DND-41 (cell line): Measurements from ENCODE around the gene SUMF1.
"Not testable (repeated sequence)": the region's sequence is repeated elsewhere in the genome, so short reads cannot be mapped to it uniquely, and the experiment has no call there.

Source experiments
- ATAC-seq: fragments of 200-7000 bp; cut with Tn5 transposase; 3 replicates; pipeline ENCODE4 v1.9.1; 2021; ENCODE audit warnings: low read depth; ENCODE audit not compliant: insufficient read depth
- DNase-seq: peaks from one replicate; pipeline ENCODE4 v3.0.0-alpha.2; 2020
- H2AFZ ChIP-seq: 2 replicates; pipeline ENCODE4 v1.6.0; 2012; ENCODE audit warnings: low read depth, low read length
- H3K27ac ChIP-seq: 2 replicates; pipeline ENCODE4 v1.5.1; 2012; ENCODE audit warnings: low read length, inconsistent platforms
- H3K27me3 ChIP-seq: fragments of 200-600 bp; sonication (generic); 2 replicates; pipeline ENCODE4 v1.6.0; 2012; ENCODE audit warnings: low read length, mild to moderate bottlenecking, inconsistent platforms; ENCODE audit not compliant: insufficient read depth, poor library complexity
- H3K36me3 ChIP-seq: 2 replicates; pipeline ENCODE4 v1.5.1; 2012; ENCODE audit warnings: low read length, inconsistent platforms; ENCODE audit not compliant: insufficient read depth
- H3K4me1 ChIP-seq: 2 replicates; pipeline ENCODE4 v1.5.1; 2012; ENCODE audit warnings: mild to moderate bottlenecking, low read length; ENCODE audit not compliant: insufficient read depth
- H3K4me2 ChIP-seq: 2 replicates; pipeline ENCODE4 v1.6.0; 2012; ENCODE audit warnings: mild to moderate bottlenecking, moderate library complexity, low read length, inconsistent platforms; ENCODE audit not compliant: insufficient read depth
- H3K4me3 ChIP-seq, 2 experiments: fragments of 200-600 bp in 1 of 2; shearing (Covaris generic) in 1 of 2; 2 replicates each; pipeline ENCODE4 v1.5.1; 2012 to 2016; ENCODE audit warnings: inconsistent platforms in 2 of 2, low read length in 2 of 2, mild to moderate bottlenecking in 2 of 2, low read depth in 1 of 2, moderate library complexity in 1 of 2
- H3K79me2 ChIP-seq: 2 replicates; pipeline ENCODE4 v1.6.0; 2012; ENCODE audit warnings: low read length, inconsistent platforms; ENCODE audit not compliant: insufficient read depth
- H3K9ac ChIP-seq: 2 replicates; pipeline ENCODE4 v1.6.0; 2012; ENCODE audit warnings: low read depth, mild to moderate bottlenecking, inconsistent platforms, low read length, moderate library complexity
- H3K9me3 ChIP-seq: 2 replicates; pipeline ENCODE4 v1.5.1; 2012; ENCODE audit warnings: low read length, moderate library complexity, mild to moderate bottlenecking, inconsistent platforms; ENCODE audit not compliant: insufficient read depth, severe bottlenecking
- H4K20me1 ChIP-seq: 2 replicates; pipeline ENCODE4 v1.6.0; 2012; ENCODE audit warnings: low read length; ENCODE audit not compliant: insufficient read depth
- EZH2 ChIP-seq: IDR thresholded peaks from 3 replicates; pipeline ENCODE4 v1.6.1; 2012; ENCODE audit warnings: borderline replicate concordance, low read depth, mild to moderate bottlenecking, moderate library complexity, low read length, inconsistent platforms; ENCODE audit not compliant: severe bottlenecking
- TF ChIP-seq, protein P1 (sequence below): IDR thresholded peaks from 2 replicates; pipeline ENCODE4 v1.5.1; 2012; ENCODE audit warnings: borderline replicate concordance, low read length, moderate library complexity, mild to moderate bottlenecking; ENCODE audit not compliant: poor library complexity, severe bottlenecking; ENCODE audit errors: extremely low read depth

The SUMF1 gene

DNA sequence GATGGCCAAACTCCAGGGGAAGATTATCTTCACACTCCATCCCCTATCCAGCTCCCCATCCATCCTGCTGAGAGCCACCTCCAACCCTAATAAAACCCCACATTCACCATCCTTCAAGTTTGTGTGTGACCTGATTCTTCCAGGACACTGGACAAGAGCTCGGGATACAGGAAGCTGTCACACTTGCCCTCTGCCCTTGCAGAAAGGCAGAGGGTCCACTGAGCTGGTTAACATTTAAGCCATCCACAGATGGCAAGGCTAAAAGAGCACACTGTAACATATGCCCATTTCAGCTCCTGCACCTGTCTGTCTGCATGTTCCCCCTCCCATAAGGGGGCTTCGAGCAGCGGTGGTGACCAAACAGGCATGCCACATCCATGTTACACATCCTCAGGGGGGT, 134.1 kb downstream of the SUMF1 start:
- H2AFZ ChIP-seq, result no peak overlapping the region
- H3K4me1 ChIP-seq, result no peaks in the 10 kb centered on the region
- no peaks in the 10 kb centered on the region for H3K27me3 ChIP-seq
- DNase-seq, result no peak
- no peak overlapping the region for H3K9ac ChIP-seq
- no peak overlapping the region for H3K4me2 ChIP-seq
- H3K79me2 ChIP-seq, result no peaks in the 10 kb centered on the region
- H3K27ac ChIP-seq, result no peak overlapping the region
- H3K4me3 ChIP-seq, result no peak overlapping the region
- no peak for TF ChIP-seq EZH2
- TF ChIP-seq, protein P1, sequence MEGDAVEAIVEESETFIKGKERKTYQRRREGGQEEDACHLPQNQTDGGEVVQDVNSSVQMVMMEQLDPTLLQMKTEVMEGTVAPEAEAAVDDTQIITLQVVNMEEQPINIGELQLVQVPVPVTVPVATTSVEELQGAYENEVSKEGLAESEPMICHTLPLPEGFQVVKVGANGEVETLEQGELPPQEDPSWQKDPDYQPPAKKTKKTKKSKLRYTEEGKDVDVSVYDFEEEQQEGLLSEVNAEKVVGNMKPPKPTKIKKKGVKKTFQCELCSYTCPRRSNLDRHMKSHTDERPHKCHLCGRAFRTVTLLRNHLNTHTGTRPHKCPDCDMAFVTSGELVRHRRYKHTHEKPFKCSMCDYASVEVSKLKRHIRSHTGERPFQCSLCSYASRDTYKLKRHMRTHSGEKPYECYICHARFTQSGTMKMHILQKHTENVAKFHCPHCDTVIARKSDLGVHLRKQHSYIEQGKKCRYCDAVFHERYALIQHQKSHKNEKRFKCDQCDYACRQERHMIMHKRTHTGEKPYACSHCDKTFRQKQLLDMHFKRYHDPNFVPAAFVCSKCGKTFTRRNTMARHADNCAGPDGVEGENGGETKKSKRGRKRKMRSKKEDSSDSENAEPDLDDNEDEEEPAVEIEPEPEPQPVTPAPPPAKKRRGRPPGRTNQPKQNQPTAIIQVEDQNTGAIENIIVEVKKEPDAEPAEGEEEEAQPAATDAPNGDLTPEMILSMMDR, result no peak
- ATAC-seq, result no peak
- H3K9me3 ChIP-seq, result peaks cover 11% of the 10 kb centered on the region
- H4K20me1 ChIP-seq, result no peaks in the 10 kb centered on the region
- no peaks in the 10 kb centered on the region for H3K36me3 ChIP-seq

DNA sequence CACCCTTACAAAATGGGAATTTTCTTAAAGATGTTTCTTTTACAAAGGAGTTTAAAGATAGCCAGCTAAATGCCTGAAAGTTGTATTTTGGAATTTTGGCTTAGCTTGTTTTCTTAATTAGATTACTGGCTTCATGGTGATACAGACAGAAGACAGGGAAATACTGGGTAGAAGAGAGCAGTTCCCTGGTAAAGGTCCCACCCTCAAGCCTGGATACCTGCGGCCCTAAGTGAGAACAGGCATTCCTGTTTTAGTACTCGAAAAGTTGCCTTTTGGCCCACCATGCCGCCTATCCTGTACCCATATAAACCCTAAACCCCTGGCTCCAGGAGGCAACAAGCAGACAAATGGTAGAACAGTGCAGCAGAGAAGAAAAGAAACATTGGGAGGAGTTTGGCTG, 134.5 kb downstream of the SUMF1 start:
- Histone ChIP-seq H3K36me3 (no peaks in the 10 kb centered on the region), H3K9me3 (peaks cover 15% of the 10 kb centered on the region), H2AFZ (no peak overlapping the region), H3K9ac (no peak overlapping the region), H4K20me1 (no peaks in the 10 kb centered on the region), H3K27me3 (no peaks in the 10 kb centered on the region), H3K4me2 (no peak overlapping the region), H3K4me1 (no peaks in the 10 kb centered on the region), H3K4me3 (no peak overlapping the region), H3K79me2 (no peaks in the 10 kb centered on the region), H3K27ac (no peak overlapping the region)
- ATAC-seq, result no peak
- TF ChIP-seq, protein P1, result no peak
- no peak for TF ChIP-seq EZH2
- DNase-seq, result no peak

DNA sequence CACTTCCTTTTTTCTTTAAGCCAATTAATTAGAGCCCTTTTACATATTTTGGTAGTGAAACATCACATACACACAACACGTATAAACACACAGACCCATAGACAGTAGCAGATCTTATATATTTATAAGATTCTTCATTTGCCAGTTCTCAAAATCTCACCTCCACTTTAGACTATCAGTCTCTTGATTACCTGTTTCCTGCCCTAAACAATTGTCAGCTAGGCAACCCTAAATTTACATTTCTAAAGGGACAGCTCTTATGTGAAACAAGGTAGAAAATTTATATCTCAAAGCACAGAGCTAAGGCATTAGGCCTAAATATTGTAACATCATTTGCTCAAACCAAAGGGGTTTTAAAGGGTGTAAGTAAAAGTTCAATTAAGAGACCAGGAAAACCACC, 135.0 kb downstream of the SUMF1 start:
- Histone ChIP-seq H3K4me3 (no peak overlapping the region), H3K9me3 (peaks cover 20% of the 10 kb centered on the region), H3K36me3 (no peaks in the 10 kb centered on the region), H2AFZ (no peak overlapping the region), H3K4me1 (no peaks in the 10 kb centered on the region), H3K9ac (no peak overlapping the region), H3K27me3 (no peaks in the 10 kb centered on the region), H4K20me1 (no peaks in the 10 kb centered on the region), H3K27ac (no peak overlapping the region), H3K79me2 (no peaks in the 10 kb centered on the region), H3K4me2 (no peak overlapping the region)
- TF ChIP-seq, protein P1, result no peak
- TF ChIP-seq EZH2, result no peak
- ATAC-seq (no peak), DNase-seq (no peak)

DNA sequence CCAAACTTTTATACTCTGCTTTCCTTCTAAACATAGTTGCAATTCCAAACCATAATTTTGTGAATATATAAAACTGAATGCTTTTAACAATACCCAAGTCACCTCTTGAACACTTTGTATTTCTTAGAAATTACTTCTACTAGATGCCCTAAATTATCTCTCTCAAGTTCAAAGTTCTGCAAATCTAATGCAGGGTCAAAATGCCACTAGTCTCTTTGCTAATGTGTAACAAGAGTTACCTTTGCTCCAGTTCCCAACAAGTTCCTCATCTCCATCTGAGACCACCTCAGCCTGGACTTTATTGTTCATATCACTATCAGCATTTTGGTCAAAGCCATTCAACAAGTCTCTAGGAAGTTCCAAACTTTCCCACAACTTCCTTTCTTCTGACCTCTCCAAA, 137.3 kb downstream of the SUMF1 start:
- not testable (repeated sequence) for H4K20me1 ChIP-seq, H3K79me2 ChIP-seq, H3K27ac ChIP-seq, H3K4me2 ChIP-seq, H3K4me1 ChIP-seq, H2AFZ ChIP-seq, H3K27me3 ChIP-seq, H3K36me3 ChIP-seq, H3K4me3 ChIP-seq, DNase-seq, ATAC-seq, H3K9ac ChIP-seq
- peaks cover 21% of the 10 kb centered on the region for H3K9me3 ChIP-seq
